ENCODE data around the gene TTC16.

Gene TTC16

GRCh38 chr9:127720031-127720864, 4.4 kb downstream of the TTC16 start:
- ATAC-seq (no peak), DNase-seq (no peak)

GRCh38 chr9:127720865-127721227, 5.0 kb downstream of the TTC16 start:
- DNase-seq, result no peak
- ATAC-seq, result no peak

GRCh38 chr9:127721391-127721821, 5.5 kb downstream of the TTC16 start:
- no peak for ATAC-seq

GRCh38 chr9:127722055-127722745, 6.3 kb downstream of the TTC16 start:
- ATAC-seq, result no peak
- no peak for DNase-seq

More at GRCh38 chr9:127721391-127721821, 5.5 kb downstream of the TTC16 start:
- DNase-seq, result no peak

- no peak for ATAC-seq
- DNase-seq, result no peak
Observed at GRCh38 chr9:127723013-127723412, 7.1 kb downstream of the TTC16 start.

GRCh38 chr9:127723444-127723843, 7.6 kb downstream of the TTC16 start:
- no peak for ATAC-seq
- DNase-seq, result no peak

- no peak for ATAC-seq
- DNase-seq, result no peak
Observed at GRCh38 chr9:127724012-127724411, 8.1 kb downstream of the TTC16 start.

GRCh38 chr9:127726871-127727270, 11.0 kb downstream of the TTC16 start:
- DNase-seq (no peak), ATAC-seq (no peak)

- DNase-seq (no peak), ATAC-seq (no peak)
Observed at GRCh38 chr9:127728808-127729207, 12.9 kb downstream of the TTC16 start.

GRCh38 chr9:127729522-127730256, 13.8 kb downstream of the TTC16 start:
- DNase-seq (no peak), ATAC-seq (no peak)

- DNase-seq (no peak), ATAC-seq (no peak)
Observed at GRCh38 chr9:127730262-127730661, 14.4 kb downstream of the TTC16 start.

- DNase-seq (no peak), ATAC-seq (no peak)
Observed at GRCh38 chr9:127730799-127731410, 15.0 kb downstream of the TTC16 start.

GRCh38 chr9:127731938-127732337, 16.1 kb downstream of the TTC16 start:
- ATAC-seq (no peak), DNase-seq (no peak)

GRCh38 chr9:127732444-127732843, 16.6 kb downstream of the TTC16 start:
- no peak for DNase-seq
- no peak for ATAC-seq

GRCh38 chr9:127733614-127734013, 17.7 kb downstream of the TTC16 start:
- DNase-seq (no peak), ATAC-seq (no peak)

GRCh38 chr9:127734247-127734746, 18.4 kb downstream of the TTC16 start:
- DNase-seq, result no peak
- ATAC-seq, result no peak

- DNase-seq (peak; percentile 99), ATAC-seq (peak; percentile 95)
Observed at GRCh38 chr9:127734747-127735529, 19.1 kb downstream of the TTC16 start, which contains the start of gene TOR2A. TSS of gene TOR2A (minus strand) at chr9:127735294. CDS start at chr9:127735270, 24 bp downstream.

- DNase-seq (no peak), ATAC-seq (no peak)
Observed at GRCh38 chr9:127735530-127736185, 19.8 kb downstream of the TTC16 start.

- no peak for DNase-seq
- no peak for ATAC-seq
Observed at GRCh38 chr9:127738666-127739065, 22.8 kb downstream of the TTC16 start.

GRCh38 chr9:127739614-127740330, 23.9 kb downstream of the TTC16 start:
- ATAC-seq (no peak), DNase-seq (no peak)
